ENCODE results near the gene HERPUD1. TPM values are rescaled to one million over a fixed set of nuclear protein-coding genes. Genes with fewer than 3 reads are reported as not detected.

The HERPUD1 gene
- total and polyA plus RNA-seq, 3 experiments from 2014 or later: 107 to 176 (median 162) TPM

GRCh38 chr16:56912746-56913708, 18.9 kb upstream of the HERPUD1 start:
- peak in 1 of 5 donors; percentile 21 for DNase-seq
- no peak overlapping the region for H3K27ac ChIP-seq (ENCODE audit: low read depth, low read length)
- peaks cover 6 to 10% of the 10 kb centered on the region in 2 donors for H3K27me3 Mint-ChIP-seq
- H3K4me1 ChIP-seq (ENCODE audit: insufficient read depth, low read length): peaks cover 25% of the 10 kb centered on the region
- no peak overlapping the region for H3K4me3 ChIP-seq (ENCODE audit: low read length)
- ChIA-PET CTCF (no interaction called here), POLR2A (no interaction called here)
- no peaks in the 10 kb centered on the region for H3K9me3 ChIP-seq (ENCODE audit: low read length)
- no peak overlapping the region for H3K4me3 Mint-ChIP-seq
- no peaks in the 10 kb centered on the region for H3K9me3 Mint-ChIP-seq
- no peaks in the 10 kb centered on the region for H3K36me3 ChIP-seq (ENCODE audit: insufficient read depth, low read length)
- H3K27me3 ChIP-seq (ENCODE audit: insufficient read depth, low read length, poor library complexity, severe bottlenecking): peaks cover 3% of the 10 kb centered on the region
- no peaks in the 10 kb centered on the region for H3K36me3 Mint-ChIP-seq
- H3K4me1 Mint-ChIP-seq: peaks cover 14% of the 10 kb centered on the region in 3 donors
- H3K27ac Mint-ChIP-seq: peak overlapping the region in 1 of 8 donors; percentile 9

- ChIA-PET CTCF (no interaction called here), POLR2A (interaction anchor here (2.8 kb wide), 1 partner anchor 17 kb away, joined by 9 read pairs; the partner anchor contains the start of gene HERPUD1)
- Mint-ChIP-seq H3K4me1 (peaks cover 14 to 16% (median 14%) of the 10 kb centered on the region in 3 donors), H3K27ac (no peak overlapping the region), H3K27me3 (peaks cover 8 to 10% of the 10 kb centered on the region in 2 donors), H3K36me3 (no peaks in the 10 kb centered on the region), H3K9me3 (no peaks in the 10 kb centered on the region), H3K4me3 (no peak overlapping the region)
- no peak overlapping the region for H3K4me3 ChIP-seq (ENCODE audit: low read length)
- no peaks in the 10 kb centered on the region for H3K36me3 ChIP-seq (ENCODE audit: insufficient read depth, low read length)
- DNase-seq: peak in 1 of 5 donors; percentile 17
- H3K27ac ChIP-seq (ENCODE audit: low read depth, low read length): no peak overlapping the region
- H3K9me3 ChIP-seq (ENCODE audit: low read length): no peaks in the 10 kb centered on the region
- H3K27me3 ChIP-seq (ENCODE audit: insufficient read depth, low read length, poor library complexity, severe bottlenecking): peaks cover 3% of the 10 kb centered on the region
- peaks cover 25% of the 10 kb centered on the region for H3K4me1 ChIP-seq (ENCODE audit: insufficient read depth, low read length)
These were observed 17.0 kb upstream of the HERPUD1 start for GRCh38 chr16:56914896-56915295.

GRCh38 chr16:56915336-56916119, 16.4 kb upstream of the HERPUD1 start:
- Histone ChIP-seq H3K36me3 (ENCODE audit: insufficient read depth, low read length) (no peaks in the 10 kb centered on the region), H3K27ac (ENCODE audit: low read depth, low read length) (no peak overlapping the region), H3K4me1 (ENCODE audit: insufficient read depth, low read length) (peaks cover 24% of the 10 kb centered on the region), H3K9me3 (ENCODE audit: low read length) (no peaks in the 10 kb centered on the region), H3K27me3 (ENCODE audit: insufficient read depth, low read length, poor library complexity, severe bottlenecking) (peaks cover 3% of the 10 kb centered on the region), H3K4me3 (ENCODE audit: low read length) (no peak overlapping the region)
- ChIA-PET CTCF (no interaction called here), POLR2A (interaction anchor here (2.8 kb wide), 1 partner anchor 16 kb away, joined by 9 read pairs; the partner anchor contains the start of gene HERPUD1)
- H3K27me3 Mint-ChIP-seq: peaks cover 8 to 10% of the 10 kb centered on the region in 2 donors
- peak overlapping the region in 1 of 8 donors; percentile 17 for H3K27ac Mint-ChIP-seq
- no peaks in the 10 kb centered on the region for H3K36me3 Mint-ChIP-seq
- no peaks in the 10 kb centered on the region for H3K9me3 Mint-ChIP-seq
- no peak overlapping the region for H3K4me3 Mint-ChIP-seq
- peak in 1 of 5 donors; percentile 5 for DNase-seq
- H3K4me1 Mint-ChIP-seq: peaks cover 14 to 16% (median 14%) of the 10 kb centered on the region in 3 donors

- Histone ChIP-seq H3K27me3 (ENCODE audit: insufficient read depth, low read length, poor library complexity, severe bottlenecking) (no peaks in the 10 kb centered on the region), H3K9me3 (ENCODE audit: low read length) (no peaks in the 10 kb centered on the region), H3K4me1 (ENCODE audit: insufficient read depth, low read length) (peaks cover 15% of the 10 kb centered on the region), H3K4me3 (ENCODE audit: low read length) (peak overlapping the region; percentile 20), H3K36me3 (ENCODE audit: insufficient read depth, low read length) (no peaks in the 10 kb centered on the region), H3K27ac (ENCODE audit: low read depth, low read length) (no peak overlapping the region)
- peaks cover 14 to 16% (median 14%) of the 10 kb centered on the region in 3 donors for H3K4me1 Mint-ChIP-seq
- peaks cover 8 to 10% of the 10 kb centered on the region in 2 donors for H3K27me3 Mint-ChIP-seq
- H3K27ac Mint-ChIP-seq: peak overlapping the region; percentile 23 to 89 (median 70)
- peak in 2 of 5 donors; percentile 12 to 26 for DNase-seq
- POLR2A ChIA-PET: interaction anchor here (2.8 kb wide), 1 partner anchor 15 kb away, joined by 9 read pairs; the partner anchor contains the start of gene HERPUD1
- peak overlapping the region in 6 of 7 donors; percentile 23 to 84 (median 44) for H3K4me3 Mint-ChIP-seq
- no peaks in the 10 kb centered on the region for H3K9me3 Mint-ChIP-seq
- H3K36me3 Mint-ChIP-seq: peaks cover 0 to 2% (median 0%) of the 10 kb centered on the region in 3 donors
- CTCF ChIA-PET: no interaction called here
These were observed 15.2 kb upstream of the HERPUD1 start for GRCh38 chr16:56916571-56917403.

GRCh38 chr16:56918467-56919012, 13.4 kb upstream of the HERPUD1 start:
- Mint-ChIP-seq H3K4me3 (no peak overlapping the region), H3K27ac (peak overlapping the region in 1 of 8 donors; percentile 34), H3K9me3 (no peaks in the 10 kb centered on the region), H3K36me3 (peaks cover 0 to 2% (median 0%) of the 10 kb centered on the region in 3 donors), H3K4me1 (peaks cover 14 to 16% (median 14%) of the 10 kb centered on the region in 3 donors), H3K27me3 (peaks cover under 1 to 7% of the 10 kb centered on the region in 2 donors)
- CTCF ChIA-PET: interaction anchor here (1.1 to 1.7 kb wide), 2 partner anchors 9 to 14 kb away, joined by 3 to 4 read pairs; no protein-coding TSS in a partner anchor
- H3K27me3 ChIP-seq (ENCODE audit: insufficient read depth, low read length, poor library complexity, severe bottlenecking): no peaks in the 10 kb centered on the region
- peaks cover 15% of the 10 kb centered on the region for H3K4me1 ChIP-seq (ENCODE audit: insufficient read depth, low read length)
- H3K36me3 ChIP-seq (ENCODE audit: insufficient read depth, low read length): no peaks in the 10 kb centered on the region
- H3K9me3 ChIP-seq (ENCODE audit: low read length): no peaks in the 10 kb centered on the region
- H3K4me3 ChIP-seq (ENCODE audit: low read length): no peak overlapping the region
- no peak for DNase-seq
- no peak overlapping the region for H3K27ac ChIP-seq (ENCODE audit: low read depth, low read length)
- POLR2A ChIA-PET: no interaction called here

GRCh38 chr16:56919099-56919800, 12.7 kb upstream of the HERPUD1 start:
- ChIA-PET CTCF (interaction anchor here (1.1 to 1.7 kb wide), 2 partner anchors 8 to 15 kb away, joined by 3 to 4 read pairs; no protein-coding TSS in a partner anchor), POLR2A (interaction anchor here (0.5 kb wide), 1 partner anchor 12 kb away, joined by 3 read pairs; no protein-coding TSS in a partner anchor)
- peaks cover 0 to 2% (median 0%) of the 10 kb centered on the region in 3 donors for H3K36me3 Mint-ChIP-seq
- no peaks in the 10 kb centered on the region for H3K36me3 ChIP-seq (ENCODE audit: insufficient read depth, low read length)
- no peak overlapping the region for H3K4me3 ChIP-seq (ENCODE audit: low read length)
- H3K4me1 Mint-ChIP-seq: peaks cover 14 to 16% (median 14%) of the 10 kb centered on the region in 3 donors
- no peaks in the 10 kb centered on the region for H3K9me3 ChIP-seq (ENCODE audit: low read length)
- peaks cover 0 to 7% of the 10 kb centered on the region in 2 donors for H3K27me3 Mint-ChIP-seq
- no peak overlapping the region for H3K27ac ChIP-seq (ENCODE audit: low read depth, low read length)
- peaks cover 15% of the 10 kb centered on the region for H3K4me1 ChIP-seq (ENCODE audit: insufficient read depth, low read length)
- no peak overlapping the region for H3K4me3 Mint-ChIP-seq
- H3K9me3 Mint-ChIP-seq: no peaks in the 10 kb centered on the region
- H3K27me3 ChIP-seq (ENCODE audit: insufficient read depth, low read length, poor library complexity, severe bottlenecking): no peaks in the 10 kb centered on the region
- H3K27ac Mint-ChIP-seq: peak overlapping the region in 2 of 8 donors; percentile 42 to 84
- DNase-seq: no peak
